ENCODE results near the gene MEF2A.
"Not testable (repeated sequence)": the region's sequence is repeated elsewhere in the genome, so short reads cannot be mapped to it uniquely, and the experiment has no call there.

Gene MEF2A

GRCh38 chr15:99565299-99566156 is at the start of gene MEF2A:
Gene MEF2A (plus strand): TSS chr15:99565984. CDS start chr15:99633120, 67,136 bp downstream.
- DNase-seq (ENCODE audit: low read depth), result peak; percentile 84

GRCh38 chr15:99518191-99518590 is 47.6 kb upstream of the MEF2A start:
- DNase-seq (ENCODE audit: low read depth), result no peak

- not testable (repeated sequence) for DNase-seq (ENCODE audit: low read depth)
Observed at GRCh38 chr15:99519366-99519765, 46.4 kb upstream of the MEF2A start.

- DNase-seq (ENCODE audit: low read depth), result no peak
Observed at GRCh38 chr15:99522288-99522687, 43.5 kb upstream of the MEF2A start.

GRCh38 chr15:99526176-99526575 is 39.6 kb upstream of the MEF2A start:
- DNase-seq (ENCODE audit: low read depth), result no peak

- no peak for DNase-seq (ENCODE audit: low read depth)
Observed at GRCh38 chr15:99526671-99527070, 39.1 kb upstream of the MEF2A start.

GRCh38 chr15:99536422-99537040 is 29.3 kb upstream of the MEF2A start:
- no peak for DNase-seq (ENCODE audit: low read depth)

- no peak for DNase-seq (ENCODE audit: low read depth)
Observed at GRCh38 chr15:99537344-99537743, 28.4 kb upstream of the MEF2A start.

- DNase-seq (ENCODE audit: low read depth), result no peak
Observed at GRCh38 chr15:99538261-99538660, 27.5 kb upstream of the MEF2A start.

GRCh38 chr15:99542828-99543227 is 23.0 kb upstream of the MEF2A start:
- no peak for DNase-seq (ENCODE audit: low read depth)

GRCh38 chr15:99545605-99546004 is 20.2 kb upstream of the MEF2A start:
- no peak for DNase-seq (ENCODE audit: low read depth)

GRCh38 chr15:99546441-99547100 is 19.2 kb upstream of the MEF2A start:
- no peak for DNase-seq (ENCODE audit: low read depth)

- no peak for DNase-seq (ENCODE audit: low read depth)
Observed at GRCh38 chr15:99547517-99547916, 18.3 kb upstream of the MEF2A start.

- DNase-seq (ENCODE audit: low read depth), result no peak
Observed at GRCh38 chr15:99550077-99550476, 15.7 kb upstream of the MEF2A start.

- DNase-seq (ENCODE audit: low read depth), result no peak
Observed at GRCh38 chr15:99552111-99552510, 13.7 kb upstream of the MEF2A start.

GRCh38 chr15:99554880-99555488 is 10.8 kb upstream of the MEF2A start:
- no peak for DNase-seq (ENCODE audit: low read depth)

GRCh38 chr15:99556011-99556410 is 9.8 kb upstream of the MEF2A start:
- no peak for DNase-seq (ENCODE audit: low read depth)

GRCh38 chr15:99556578-99556977 is 9.2 kb upstream of the MEF2A start:
- no peak for DNase-seq (ENCODE audit: low read depth)

- DNase-seq (ENCODE audit: low read depth), result no peak
Observed at GRCh38 chr15:99558084-99558483, 7.7 kb upstream of the MEF2A start.

GRCh38 chr15:99558571-99558970 is 7.2 kb upstream of the MEF2A start:
- no peak for DNase-seq (ENCODE audit: low read depth)

- no peak for DNase-seq (ENCODE audit: low read depth)
Observed at GRCh38 chr15:99561476-99562230, 4.1 kb upstream of the MEF2A start.

GRCh38 chr15:99562238-99562637 is 3.5 kb upstream of the MEF2A start:
- no peak for DNase-seq (ENCODE audit: low read depth)
